Left renal cortex interstitium (tissue), 4 donors: ENCODE data around the gene CAMKK2. TPM values are rescaled to one million over a fixed set of nuclear protein-coding genes. Genes with fewer than 3 reads are reported as not detected.
"Not testable (repeated sequence)": the region's sequence is repeated elsewhere in the genome, so short reads cannot be mapped to it uniquely, and the experiment has no call there.

Experiments used
- DNase-seq, 4 donors: peaks; one replicate each; pipeline ENCODE4 v3.0.0-alpha.2; 2013; ENCODE audit warnings: low read depth in 4 of 4, low spot score in 2 of 4, missing footprints in 1 of 4
- polyA plus RNA-seq, 4 donors: library from polyadenylated mRNA; unstranded; fragments of 120-200 nt; gene quantifications; one replicate each; pipeline ENCODE4 v1.2.1, GENCODE V29; 2013; ENCODE audit not compliant: insufficient read length in 4 of 4

The CAMKK2 gene
- polyA plus RNA-seq, 4 donors: 33.7 to 39.9 (median 34.8) TPM

DNA sequence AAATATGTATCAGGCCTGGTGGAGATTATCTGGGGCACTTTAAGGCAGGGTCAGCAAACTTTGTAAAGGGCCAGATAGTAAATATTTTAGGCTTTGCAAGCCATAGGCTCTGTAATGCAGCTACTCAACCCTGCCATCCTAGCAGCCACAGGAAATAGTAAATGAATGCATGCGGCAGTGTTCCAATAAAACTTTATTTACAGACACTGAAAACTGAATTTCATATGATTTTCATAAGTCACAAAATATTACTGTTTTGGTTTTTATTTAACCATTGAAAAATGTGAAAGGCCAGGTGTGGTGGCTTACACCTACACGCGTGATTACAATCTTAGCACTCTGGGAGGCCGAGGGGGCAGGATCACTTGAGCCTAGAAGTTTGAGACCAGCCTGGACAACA is 3.2 kb upstream of the CAMKK2 start:
- DNase-seq: no peak

DNA sequence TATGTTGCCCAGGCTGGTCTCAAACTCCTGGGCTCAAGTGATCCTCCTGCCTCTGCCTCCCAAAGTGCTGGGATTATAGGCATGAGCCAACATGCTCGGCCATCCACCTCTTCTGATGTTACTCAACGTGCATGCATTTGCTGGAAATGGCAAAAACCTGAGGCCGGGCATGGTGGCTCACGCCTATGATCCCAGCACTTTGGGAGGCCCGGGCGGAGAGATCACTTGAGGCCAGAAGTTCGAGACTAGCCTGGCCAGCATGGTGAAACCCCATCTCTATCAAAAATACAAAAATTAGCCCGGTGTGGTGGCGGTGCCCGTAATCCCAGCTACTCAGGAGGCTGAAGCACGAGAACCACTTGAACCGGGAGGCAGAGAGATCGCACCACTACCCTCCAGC is 1.9 kb upstream of the CAMKK2 start:
- not testable (repeated sequence) for DNase-seq

DNA sequence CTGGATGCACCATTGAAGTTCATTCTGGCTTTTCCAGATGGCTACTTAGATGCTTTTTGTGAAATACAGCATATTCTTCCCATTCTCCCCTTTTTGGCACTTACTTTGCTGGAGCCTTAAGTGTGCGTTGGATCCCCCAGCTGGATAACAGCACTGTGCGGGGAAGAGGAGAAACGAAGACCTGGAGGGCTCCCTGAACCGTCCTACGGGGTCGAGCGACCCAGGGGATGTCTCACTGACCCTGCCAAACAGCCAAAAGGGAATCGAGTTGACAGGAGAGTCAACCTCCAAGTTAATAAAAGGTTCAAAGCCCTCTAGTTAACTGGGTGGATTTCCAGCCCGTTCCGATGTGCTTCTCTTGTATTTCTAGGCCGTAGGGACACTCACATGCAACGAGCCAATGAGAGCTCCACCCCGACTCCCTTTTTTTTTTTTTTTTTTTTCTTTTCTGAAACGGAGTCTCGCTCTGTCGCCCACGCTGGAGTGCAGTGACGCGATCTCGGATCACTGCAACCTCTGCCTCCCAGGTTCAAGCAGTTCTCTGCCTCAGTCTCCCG is 1.0 kb upstream of the CAMKK2 start:
- DNase-seq: peak in 3 of 4 donors; percentile 24 to 60 (median 38)

DNA sequence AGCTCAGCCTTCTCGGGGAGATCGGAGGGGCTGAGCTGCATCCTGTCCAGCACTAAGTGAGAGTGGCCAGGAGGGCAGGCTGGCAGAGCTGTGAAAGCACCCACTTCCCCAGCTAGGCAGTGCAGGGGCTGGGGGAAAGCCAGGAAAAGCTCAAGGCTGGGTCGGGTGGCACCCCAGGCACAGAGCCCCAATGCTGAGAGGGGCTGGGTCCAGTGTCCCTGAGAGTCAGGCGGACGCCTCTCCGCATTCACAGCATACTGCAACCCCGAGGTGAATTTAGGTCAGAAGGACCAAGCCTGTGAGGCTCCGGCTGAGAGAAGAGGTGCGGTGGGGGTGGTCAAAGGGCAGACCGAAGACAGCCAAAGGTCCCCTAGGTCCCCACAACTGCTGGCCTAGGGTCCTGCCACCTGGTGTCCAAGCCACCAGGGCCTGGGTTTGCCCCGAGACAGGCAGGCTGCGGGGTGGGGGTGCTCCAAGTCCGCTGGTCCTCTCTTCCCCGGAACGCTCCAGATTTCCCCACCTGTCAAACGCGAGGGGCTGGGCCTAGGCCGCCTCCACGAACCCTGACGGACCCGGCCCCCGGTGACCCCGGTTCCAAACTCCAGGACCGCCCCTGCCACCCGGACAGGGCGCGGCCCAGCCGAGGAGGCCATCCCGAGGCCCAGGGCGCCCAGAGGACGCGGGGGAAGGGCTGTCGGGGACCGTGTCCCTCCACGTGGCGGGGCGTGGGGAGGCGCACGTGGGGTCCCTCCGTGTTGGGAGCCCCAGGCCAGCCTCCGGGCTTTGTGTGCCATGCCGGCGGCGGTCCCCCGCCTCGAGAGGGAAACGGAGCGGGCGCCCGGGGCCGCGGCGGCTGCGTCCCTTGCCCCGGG is 527 bp downstream of the CAMKK2 start:
- no peak for DNase-seq

DNA sequence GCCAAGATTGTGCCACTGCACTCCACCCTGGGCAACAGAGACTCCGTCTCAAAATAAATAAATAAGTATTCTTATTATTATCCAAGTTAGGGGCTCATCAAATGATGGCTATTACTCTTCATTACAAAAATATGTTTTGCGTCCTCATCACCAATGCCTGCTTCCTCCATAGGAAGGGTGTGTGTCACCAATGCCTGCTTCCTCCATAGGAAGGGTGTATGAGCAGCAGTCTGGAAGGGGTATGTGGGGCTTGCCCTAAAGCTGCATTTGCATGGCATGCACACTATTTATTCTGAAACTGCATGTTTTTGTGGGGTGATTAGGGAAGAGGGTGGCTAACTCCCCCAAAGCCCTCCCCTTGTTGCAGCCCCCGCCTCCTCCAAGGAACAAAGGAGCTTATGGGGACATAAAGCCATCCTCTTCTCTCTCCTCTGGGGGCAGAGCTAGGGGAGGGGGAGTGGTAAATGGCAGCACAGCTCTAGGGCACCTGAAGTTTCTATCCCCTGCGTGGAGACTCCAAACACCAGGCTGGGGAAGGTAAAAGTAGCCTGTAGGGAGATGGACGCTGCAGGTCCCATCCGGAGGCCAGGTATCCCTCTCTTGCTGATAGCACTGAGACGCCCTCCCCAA is 1.3 kb downstream of the CAMKK2 start:
- no peak for DNase-seq

DNA sequence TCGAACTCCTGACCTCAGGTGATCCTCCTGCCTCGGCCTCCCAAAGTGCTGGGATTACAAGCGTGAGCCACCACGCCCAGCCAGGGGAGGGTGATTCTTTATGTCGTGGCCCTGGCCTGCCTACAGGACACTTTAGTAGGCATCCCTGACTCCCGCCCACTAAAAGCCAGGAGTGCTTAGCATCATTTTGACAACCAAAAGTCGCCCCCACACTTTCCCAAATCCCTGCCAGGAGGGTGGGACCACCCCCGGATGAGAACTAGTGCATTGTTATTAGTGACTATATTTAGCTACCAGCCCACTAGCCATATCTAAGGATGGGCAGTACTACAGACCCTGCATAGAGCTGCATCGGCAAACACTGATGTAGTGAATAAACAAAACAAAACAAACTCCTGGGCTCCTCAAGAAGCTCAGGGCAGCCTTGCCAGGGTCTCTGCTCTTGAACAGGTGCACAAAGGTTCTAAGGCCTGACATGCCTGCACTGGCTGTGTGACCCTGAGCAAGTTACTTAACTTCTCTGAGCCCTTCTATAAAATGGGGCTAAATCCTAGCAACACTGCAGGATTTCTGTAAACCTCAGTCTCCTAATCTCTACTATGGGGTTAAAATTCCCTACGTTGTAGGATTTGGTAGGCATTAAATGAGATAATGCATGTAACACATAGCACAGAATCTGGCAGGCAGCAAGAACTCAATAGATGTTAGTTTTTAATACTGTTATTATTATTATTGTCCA is 2.2 kb downstream of the CAMKK2 start:
- DNase-seq: no peak

DNA sequence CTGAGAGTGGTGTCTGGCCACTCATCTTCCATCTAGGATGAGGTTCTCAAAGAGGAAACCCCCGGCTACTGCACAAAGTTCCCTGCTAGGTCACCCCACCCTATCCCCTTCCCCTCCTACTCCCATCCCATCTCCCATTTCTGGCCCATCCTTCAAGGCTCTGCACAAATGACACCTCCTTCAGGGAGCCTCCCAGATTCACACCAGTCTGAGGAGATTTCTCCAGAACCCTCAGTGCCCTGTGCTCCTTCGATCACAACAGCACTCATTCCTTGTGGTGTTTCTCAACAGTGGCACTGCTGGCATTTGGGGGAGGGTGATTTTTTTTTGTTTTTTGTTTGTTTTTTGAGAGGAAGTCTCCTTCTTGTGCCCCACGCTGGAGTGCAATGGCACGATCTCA is 2.9 kb downstream of the CAMKK2 start:
- DNase-seq: no peak

DNA sequence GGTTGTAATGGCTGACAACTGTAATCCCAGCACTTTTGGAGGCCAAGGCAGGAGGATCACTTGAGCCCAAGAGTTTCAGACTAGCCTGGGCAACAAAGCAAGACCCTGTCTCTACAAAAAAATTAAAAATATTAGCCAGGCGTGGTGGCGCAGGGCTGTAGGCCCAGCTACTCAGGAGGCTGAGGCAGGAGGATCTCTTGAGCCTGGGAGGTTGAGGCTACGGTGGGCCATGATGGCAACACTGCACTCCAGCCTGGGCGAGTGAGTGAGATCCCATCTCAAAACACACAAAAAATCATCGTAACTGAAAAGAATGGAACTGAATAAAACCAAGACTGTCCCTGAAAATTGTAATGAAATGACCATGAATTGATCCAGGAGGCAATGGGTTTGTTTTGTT is 6.1 kb downstream of the CAMKK2 start:
- DNase-seq: no peak

DNA sequence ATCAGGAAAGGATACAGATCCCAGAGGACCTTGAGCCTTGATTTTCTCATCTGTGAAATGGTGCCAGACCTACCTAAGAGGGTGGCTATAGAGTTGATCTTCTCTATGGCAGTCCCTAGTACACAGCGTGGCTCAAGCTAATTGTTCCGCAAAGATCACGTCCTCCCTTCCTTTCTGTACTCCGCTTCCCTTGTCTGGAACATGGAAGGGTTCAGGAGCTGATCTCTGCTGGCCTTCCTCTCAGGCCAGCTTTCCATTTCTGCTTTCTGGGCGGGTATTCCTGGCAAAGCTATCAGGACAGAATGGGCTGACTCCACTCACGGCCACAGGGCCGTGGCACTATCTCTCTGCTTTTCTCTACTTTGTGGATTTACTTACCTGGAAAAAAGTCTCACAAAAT is 6.5 kb downstream of the CAMKK2 start:
- DNase-seq: no peak

DNA sequence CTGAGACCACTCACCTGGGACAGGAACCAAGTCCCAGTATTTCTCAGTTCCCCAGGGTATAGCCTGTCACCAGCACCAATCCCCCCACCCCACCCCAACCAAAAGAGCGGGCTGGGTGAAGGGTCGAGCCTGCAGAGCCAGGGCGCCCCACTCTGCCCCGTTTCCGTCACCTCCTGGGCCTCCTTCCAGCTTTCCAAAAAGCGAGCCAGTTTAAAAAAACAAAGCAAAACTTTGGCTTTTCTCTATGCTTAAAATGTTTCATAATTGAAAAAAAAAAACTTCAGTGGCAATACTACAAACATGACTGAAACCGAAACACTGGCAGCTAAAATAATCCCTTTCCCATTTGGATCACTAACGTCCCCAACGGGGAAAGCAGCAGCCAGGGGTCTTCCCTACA is 7.5 kb downstream of the CAMKK2 start:
- DNase-seq: no peak

DNA sequence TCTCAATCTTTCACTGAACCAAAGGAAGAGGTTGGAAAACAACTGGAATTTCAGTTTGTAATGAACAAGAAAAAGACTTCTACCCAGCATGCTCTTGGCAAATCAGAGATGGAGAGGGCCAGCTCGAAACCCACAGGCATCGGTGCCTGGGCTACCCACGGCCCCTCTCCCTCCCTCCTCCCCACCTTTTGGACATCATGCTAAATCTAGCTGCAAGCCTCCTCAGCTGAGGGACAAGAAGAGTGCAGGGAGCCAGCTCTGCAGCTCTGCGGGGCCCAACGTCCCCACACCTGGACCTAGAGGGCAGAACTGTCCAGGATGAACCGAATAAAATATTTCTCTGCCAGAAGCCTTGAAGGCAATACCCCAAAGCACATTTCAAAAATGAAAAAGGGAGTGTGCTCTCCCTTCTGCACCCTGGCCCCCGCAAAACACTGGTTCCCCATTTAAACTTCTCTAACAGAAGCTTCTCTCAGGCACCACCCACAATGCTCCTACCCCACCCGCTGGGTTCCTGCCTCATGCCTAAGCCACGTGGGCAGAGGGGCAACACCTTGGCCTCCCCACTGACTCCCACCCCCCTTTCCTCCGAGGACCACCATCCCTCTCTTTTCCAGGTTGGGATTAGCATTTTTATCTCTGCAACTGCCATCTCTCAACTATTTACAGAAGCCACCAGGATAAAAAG is 8.2 kb downstream of the CAMKK2 start:
- no peak for DNase-seq

DNA sequence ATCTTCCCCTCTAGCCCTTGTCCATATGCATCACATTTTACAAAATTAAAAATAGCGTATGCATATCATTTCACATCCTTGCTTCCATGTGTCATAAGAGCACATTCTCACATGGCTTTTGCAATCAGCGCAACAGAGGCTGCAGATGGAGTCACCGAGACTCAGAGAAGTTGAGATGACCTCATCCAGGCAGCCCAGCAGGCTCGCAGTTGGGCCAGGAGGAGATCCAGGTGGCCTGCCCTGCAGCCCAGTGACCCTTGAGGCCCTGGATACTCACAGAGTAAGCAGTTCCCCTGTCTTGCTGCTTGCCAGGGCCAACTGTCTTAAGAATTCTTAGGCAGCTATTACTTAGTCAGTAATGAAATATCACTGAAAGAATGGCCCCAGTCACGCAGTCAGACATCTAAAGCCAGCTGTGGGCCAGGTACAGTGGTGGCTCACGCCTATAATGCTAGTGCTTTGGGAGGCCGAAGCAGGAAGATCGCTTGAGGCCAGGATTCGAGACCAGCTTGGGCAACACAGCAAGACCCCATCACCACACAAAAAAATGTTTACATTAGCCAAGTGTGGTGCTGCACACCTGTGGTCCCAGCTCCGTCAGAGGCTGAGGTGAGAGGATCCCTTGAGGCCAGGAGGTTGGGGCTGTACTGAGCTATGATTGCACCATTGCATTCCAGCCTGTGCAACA is 9.1 kb downstream of the CAMKK2 start:
- DNase-seq: no peak

DNA sequence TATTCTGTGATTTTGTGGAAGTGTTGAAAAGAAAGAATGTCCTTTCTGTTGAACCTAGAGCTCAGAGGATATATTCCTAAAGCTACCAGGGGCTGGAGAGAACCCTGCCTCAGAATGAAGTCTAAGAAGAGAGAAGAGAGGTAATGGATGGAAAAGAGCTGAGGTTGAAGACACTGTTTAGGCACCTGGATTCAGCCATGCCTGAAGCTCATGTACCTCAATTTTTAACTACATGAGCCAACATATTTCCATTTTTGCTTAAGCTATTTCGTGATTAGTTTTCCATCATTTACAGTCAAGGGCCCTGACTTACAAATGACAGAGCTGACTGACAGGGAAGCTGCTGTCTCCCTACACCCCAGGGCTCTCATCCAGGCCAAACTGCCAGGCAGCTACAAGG is 10.7 kb downstream of the CAMKK2 start:
- DNase-seq: no peak

DNA sequence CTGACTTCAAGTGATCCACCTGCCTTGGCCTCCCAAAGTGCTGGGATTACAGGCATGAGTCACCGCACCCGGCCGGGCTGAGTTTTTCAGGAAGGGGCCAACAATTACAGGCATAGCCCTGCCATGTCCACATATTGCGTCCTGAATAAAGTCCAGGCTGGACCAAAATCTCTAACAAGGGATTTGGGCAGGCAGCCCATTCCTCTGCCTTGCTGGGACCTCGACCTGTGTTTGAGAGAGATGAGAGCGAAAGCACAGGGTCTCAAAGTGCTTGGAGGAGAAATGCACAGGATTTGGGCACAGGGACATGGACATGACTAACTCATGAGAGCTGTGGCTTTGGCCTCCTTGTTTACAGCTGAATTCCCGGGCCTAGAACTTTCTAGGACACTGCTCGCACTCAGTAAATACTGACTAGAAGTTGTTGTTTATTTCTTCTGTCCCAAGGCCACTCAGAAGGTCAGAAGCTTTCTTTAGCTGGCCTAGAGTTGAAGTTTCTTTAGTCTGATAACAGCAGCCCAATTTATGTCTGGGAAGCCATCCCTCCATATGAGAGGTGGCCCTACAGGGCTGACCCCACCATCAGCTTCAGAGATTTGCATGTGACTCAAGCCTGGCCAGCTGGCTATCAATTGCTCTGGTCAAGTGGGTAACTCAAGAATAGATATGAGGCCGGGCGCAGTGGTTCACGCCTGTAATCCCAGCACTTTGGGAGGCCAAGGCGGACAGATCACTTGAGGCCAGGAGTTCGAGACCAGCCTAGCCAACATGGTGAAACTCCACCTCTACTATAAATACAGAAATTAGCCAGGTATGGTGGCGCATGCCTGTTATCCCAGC is 11.7 kb downstream of the CAMKK2 start:
- DNase-seq: no peak

DNA sequence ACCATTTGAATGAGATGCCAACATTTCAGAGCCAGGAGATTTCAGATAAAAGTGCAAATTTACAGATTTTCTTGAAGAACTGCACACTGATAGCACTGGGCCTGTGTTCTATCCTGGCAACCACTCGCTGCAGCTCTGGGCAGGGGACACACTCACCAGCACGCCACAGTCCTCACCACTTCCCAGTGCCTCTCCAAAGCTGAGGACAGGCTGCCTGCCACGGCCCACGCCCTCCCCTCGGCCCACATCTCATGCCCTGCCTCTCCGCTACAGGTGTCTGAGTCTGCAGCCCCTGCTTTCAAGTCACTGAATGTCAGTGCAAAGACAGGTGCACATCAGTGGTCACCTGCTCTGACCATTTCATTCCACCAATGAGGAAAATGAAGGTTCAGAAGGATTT is 12.7 kb downstream of the CAMKK2 start:
- no peak for DNase-seq

DNA sequence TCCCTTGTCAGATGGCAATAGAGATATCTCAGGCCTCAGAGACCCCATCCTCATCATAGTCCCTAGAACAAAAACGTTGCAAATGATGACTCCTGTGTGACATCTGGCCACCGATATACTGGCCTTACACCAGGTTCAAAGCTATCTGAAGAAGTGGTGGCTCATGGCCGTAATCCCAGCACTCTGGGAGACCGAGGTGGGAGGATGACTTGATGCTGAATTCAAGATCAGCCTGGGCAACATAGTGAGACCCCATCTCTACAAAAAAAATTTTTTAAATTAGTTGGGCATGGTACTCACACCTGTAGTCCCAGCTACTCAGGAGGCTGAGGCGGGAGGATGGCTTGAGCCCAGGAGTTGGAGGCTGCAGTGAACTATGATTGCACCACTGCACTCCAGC is 13.1 kb downstream of the CAMKK2 start:
- DNase-seq: no peak

DNA sequence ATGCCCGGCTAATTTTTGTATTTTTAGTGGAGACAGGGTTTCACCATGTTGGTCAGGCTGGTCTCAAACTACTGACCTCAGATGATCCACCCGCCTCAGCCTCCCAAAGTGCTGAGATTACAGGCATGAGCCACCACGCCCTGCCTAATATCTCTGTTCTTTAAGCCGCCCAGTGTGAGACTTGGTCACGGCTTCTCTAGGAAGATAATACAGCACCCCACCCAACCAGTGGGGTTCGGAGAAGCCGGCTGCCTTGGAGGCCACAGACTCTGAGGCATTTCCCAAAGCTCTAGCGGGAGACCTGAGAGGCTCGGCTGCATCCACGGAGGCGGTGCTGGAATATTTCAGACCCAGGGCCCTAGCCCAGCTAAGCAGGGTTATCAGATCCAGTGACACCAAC is 13.6 kb downstream of the CAMKK2 start:
- not testable (repeated sequence) for DNase-seq

DNA sequence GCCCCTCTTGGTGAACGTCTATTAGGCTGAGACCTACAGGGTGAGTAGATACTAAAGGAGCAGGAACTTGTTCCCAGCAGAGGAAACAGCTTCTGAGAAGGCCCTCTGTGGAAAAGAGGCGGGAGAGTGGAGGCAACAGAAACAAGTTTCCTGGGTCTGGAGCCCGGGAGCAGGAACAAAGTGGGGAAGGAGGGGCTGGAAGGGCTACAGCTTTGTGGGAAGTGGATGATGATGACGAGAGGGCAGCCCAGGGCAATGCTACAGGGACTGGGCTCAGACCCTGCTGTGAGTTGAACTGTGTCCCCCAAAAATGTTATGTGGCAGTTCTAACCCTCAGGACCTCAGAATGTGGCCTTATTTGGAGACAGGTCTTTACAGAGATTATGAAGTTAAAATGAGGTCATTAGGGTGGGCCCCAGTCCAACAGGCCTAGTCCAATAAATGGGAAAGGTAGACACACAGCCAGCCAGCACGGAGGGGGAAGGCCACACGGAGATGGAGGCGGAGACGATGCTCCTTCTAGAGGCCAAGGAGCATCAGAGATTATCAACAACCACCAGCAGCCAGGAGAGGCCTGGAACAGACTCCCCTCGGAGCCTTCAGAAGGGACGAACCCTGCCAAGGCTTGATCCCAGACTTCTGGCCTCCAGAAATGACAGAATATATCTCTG is 14.3 kb downstream of the CAMKK2 start:
- DNase-seq: no peak

DNA sequence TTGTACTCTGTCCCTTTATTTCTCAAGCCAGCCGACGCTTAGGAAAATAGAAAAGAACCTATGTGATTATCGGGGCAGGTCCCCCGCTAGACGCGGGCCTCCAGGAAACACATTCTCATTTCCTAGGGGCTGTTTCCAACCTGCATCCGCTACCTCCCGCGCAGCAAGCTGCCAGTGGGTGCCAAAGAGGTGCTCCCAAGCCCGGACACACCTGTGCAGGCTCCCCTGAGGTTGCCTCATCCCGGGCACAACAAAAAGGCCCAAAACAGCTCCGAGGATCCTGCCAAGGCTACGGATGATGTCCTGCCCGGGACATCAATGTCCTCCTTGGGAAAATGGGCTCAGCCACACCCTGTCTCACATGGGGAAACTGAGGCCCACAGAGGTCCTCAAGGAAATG is 15.4 kb downstream of the CAMKK2 start:
- not testable (repeated sequence) for DNase-seq
